Activated CD8-positive, alpha-beta memory T cell treated with anti-CD3 and anti-CD28 coated beads, Interleukin-2, amount 50 U/mL, for 4 hours (primary cell): ENCODE measurements around the gene ACOX1.
A peak's percentile ranks its signal among the peaks of the same experiment; 100 is the strongest.

Experiments
- DNase-seq: peaks from one replicate; pipeline ENCODE4 v3.0.0-alpha.2; 2020

ACOX1 gene

DNA sequence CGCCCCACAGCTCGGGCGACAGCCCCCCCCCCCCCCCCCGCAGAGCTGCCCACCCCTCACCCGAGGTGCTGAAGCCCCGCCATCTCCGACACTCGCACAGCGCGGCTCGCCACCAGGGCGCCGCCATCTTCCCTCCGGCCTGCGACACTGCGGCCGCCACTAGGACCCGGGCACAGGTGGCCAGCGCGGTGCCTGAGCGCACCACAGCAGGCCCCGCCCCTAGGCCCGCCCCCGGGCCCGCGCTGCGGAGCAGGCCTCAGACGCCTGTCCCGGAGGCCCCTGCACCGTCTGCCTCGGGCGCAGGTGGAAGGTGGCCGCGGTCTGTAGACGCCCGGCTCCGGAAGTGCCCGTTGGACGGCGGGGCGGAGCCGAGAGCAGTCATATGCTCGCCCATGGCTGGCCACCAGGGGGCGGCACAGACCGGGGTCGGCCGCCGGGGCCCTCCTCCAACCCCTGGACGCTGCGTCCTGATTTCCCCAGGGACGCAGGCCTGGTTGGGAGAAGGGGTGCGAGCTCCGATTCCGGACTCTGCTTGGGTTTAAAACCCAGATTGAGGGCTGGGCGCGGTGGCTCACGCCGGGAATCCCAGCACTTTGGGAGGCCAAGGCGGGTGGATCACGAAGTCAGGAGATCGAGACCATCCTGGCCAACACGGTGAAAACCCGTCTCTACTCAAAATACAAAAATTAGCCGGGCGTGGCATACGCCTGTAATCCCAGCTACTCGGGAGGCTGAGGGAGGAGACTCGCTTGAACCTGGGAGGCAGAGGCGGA, 74.0 kb downstream of the ACOX1 start, which contains the start of gene MRPL38:
Gene MRPL38, minus strand, starts transcription at position 136 of the 773 bp plus-strand sequence. Its CDS starts 9 bp downstream, at position 127.
- peak; percentile 89 for DNase-seq

DNA sequence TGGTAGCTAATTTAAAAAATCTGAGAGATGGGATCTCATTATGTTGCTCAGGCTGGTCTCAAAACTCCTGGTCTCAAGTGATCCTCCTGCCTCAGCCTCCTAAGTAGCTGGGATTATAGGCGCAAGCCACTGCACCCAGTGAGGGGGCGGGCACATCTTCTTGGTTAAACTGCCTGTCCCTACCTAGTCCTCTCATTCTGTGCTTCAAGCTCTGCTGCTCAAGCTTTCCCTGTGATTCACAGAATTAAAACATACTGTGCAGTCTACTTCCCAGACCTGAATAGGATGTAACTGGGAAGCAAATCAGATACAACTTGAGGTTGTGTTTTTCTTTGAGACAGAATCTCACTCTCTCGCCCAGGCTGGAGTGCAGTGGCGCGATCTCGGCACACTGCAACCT, 76.6 kb downstream of the ACOX1 start:
- no peak for DNase-seq

DNA sequence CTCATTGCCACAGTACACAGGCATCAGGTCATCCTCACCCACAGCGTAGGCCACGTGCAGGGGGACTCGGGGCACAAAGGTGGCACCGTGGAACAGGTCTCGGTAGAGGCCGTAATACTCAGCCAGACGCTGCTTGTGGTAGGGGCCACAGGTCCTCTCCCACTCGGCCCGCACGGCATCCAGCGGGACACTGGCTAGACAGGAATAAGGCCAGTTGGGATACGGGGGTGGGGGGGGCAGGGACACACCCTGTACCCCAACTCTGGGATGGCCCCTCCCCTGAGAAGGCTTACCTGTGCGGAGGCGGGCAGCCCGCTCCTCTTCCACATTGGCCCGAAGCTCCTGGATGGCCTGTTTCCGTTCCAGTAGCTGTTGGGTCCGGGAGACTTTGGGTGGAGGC, 77.2 kb downstream of the ACOX1 start:
- DNase-seq: no peak

DNA sequence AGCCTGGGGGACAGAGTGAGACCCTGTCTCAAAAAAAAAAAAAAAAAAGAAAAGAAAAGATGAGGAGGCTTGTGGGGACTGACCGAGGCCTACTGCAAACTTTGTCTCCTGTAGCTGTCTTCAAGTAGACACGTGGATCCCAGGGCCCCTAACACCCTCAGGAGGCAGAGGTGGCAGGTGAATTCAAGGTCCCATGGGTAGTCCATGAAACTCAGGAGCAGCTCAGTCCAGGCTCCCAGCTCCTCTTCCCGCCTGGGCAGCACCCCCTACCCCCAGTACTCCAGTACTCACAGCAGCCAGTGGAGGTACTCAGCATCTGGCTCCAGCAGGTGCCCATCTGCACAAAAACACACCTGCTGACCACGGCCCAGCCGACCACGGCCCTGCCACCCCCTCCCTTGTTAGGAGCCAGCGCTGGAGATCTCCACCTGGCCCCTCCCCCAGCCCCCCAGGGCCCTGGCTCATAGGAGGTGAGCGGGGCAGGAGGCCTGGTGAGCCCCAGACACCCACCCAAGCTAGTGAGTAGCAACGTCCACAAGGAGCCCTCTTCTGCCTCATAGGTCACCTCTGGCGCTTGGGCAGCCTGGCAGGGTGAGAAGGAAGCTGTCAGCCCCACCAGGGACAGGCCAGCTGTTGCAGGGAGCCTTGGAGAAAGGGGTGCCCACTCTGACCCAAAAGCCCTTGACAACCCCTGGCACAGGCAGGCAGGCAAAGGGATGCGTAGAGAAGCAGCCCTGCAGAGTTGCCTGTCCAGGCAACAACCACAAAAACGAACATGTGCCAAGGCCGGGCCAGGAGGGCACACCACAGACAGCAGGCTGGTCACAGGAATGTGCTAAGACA, 78.1 kb downstream of the ACOX1 start:
- DNase-seq: no peak

DNA sequence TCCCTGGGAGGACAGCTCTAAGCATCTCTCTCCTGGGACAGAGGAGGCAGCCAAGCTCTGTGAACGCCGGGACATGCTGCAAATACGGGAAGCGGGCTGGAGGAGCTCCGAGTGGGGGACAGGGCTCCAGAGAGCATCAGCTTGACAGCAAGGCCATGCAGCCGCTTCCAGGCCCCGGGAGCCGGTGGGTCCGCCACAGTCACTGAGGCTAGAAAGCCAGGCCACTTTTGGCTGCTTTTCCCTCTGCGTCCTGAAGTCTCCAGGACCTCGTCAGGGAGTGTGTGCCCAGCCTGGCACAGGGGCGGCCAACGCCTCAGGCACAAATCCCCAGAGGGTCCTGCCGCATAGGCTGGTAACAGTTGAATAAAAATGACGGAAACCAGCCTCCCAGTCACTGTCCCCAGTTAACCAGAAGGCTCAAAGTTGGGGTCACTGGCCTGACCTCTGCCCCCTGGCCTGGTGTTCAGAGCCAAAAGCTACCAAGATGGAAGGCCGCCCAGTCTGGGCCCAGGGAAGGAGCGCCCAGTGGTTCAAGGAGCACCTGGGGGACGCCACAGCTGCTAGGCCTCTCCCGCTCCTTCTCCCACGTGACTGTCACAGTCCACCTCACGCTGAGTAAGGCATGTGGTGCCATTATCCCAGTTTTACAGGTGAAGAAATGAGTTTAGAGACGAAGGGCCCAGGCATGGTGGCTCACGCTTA, 79.0 kb downstream of the ACOX1 start:
- no peak for DNase-seq

DNA sequence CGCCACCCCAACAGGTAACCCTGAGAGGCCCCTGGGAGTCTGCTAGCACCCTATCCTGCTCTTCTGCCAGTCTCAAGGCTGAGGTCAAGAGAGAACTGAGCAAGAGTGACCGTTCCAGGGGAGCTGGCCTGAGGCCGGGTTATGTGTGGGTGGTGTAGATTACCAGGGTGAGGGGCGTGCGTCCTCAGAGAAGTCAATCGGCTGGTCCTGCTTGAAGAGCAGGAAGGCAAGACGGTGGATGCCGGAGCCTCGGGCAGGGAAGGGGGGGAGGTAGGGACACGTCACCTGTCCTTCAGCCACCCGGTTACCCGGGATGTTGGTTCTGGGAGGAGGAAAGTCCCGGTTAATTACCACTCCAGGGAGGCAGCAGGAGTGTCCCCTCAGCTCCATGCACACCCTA, 79.6 kb downstream of the ACOX1 start:
- no peak for DNase-seq

DNA sequence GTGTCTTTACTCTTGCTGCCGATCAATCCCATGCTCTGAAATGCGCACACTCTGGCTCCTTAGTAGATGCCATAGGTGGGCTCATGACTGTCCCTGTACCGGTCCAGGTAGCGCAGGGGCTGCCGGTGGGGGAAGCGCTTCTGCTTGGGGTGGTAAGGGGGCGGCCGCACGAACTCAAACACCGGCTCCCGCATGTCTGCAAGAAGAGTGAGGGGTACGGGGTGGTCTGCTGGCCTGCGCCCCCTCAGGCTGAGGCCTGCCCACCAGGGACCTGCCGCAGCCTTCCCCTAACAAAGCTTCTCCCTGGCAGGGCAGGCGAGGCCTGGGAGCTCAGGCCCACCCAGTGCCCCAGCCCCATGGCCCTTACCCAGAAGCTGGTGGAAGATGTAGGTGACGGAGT, 80.2 kb downstream of the ACOX1 start:
- no peak for DNase-seq

DNA sequence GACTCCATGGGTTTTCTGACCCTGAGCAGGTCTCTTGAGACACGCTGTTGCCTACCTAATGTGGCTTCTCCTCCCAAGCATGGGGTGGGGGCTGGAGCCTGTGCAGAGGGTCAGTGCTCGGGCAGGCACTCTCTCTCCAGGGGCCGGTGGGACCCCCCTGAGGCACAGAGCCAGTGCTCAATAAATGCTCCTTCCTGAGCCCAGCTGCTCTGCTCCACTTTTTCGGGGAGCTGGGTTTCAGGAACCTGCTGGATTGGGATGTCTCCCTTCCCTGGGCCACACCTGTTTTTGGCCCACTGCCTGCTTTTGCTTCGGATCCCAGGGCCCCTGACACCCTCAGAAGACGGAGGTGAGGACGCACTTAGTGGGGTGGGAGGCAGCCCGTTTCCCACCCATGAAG, 80.9 kb downstream of the ACOX1 start:
- DNase-seq: no peak

DNA sequence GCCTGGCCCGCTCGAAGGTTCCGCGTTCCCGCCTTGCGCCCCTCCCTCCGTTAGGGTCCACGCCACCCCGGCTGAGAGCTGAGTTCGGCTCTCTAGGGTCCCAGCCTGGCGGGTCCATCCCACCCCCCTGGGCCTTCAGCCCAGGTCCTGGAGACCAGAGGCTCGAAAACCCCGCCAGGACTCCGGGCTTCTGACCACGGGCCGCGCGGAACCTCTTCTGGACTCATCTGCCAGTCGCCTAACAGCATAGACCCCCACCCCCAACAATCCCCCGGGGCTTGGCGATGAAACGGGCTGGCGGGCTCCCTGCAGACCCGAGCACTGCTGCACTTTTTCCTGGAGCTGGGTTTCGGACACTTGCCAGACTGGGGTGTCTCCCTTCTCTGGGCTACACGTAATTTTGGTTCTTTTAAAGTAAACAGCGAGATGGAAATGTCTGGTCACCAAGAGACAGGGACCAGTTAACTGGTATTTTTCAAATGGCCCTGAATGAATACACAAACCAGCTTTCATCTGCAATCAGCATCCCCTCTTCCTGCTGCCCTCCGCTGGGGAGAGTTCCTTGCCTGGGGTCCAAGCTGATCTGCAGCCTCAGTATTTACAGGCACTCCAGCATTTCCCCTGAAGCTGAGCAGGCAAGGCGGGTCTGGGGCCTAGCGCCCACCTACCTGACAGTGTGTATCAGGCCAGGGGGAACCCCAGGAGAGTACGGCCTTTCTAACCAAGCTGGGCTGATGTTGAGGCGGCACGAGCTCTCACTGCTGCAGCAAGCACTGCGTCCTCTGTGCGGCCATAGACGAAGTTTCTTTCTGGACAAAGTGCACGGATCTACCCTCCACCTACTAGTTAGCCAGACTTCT, 81.6 kb downstream of the ACOX1 start:
- DNase-seq: no peak

DNA sequence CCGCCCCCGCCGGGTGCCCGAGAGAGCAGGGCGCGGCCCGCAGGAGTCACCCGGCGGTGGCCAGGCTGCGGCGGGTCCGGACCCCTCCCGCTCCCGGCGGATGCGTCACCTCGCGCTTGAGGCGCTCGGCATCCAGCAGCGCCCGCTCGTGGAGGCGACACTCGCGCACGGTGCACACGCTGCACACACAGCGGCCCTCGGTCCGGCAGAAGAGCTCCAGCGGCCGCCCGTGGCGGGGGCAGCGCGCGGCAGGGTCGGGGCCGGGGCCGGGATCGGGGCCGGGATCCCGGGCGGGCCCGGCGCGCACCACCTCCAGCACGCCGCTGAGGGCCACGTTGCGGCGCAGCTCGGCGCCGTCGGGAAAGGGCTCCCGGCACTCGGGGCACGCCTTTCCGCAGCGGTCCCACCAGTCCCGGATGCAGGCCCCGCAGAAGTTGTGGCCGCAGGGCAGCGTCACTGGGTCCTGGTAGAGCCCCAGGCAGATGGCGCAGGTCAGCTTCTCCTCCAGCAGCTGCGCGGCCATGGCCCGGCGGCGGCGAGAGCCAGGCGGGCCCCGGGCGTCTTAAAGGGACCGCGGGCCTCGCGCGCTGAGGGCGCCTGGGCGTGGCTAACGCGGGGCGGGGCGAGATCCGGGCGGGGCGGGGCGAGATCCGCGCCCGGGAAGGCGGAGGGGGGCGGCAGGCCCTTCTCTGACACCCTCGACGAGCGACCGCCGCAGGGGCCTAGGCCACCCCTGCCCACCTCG, 82.4 kb downstream of the ACOX1 start, which contains the start of gene TRIM65:
Gene TRIM65, minus strand, starts transcription at position 537 of the 745 bp plus-strand sequence. Its CDS starts 14 bp downstream, at position 523.
- peak; percentile 80 for DNase-seq

DNA sequence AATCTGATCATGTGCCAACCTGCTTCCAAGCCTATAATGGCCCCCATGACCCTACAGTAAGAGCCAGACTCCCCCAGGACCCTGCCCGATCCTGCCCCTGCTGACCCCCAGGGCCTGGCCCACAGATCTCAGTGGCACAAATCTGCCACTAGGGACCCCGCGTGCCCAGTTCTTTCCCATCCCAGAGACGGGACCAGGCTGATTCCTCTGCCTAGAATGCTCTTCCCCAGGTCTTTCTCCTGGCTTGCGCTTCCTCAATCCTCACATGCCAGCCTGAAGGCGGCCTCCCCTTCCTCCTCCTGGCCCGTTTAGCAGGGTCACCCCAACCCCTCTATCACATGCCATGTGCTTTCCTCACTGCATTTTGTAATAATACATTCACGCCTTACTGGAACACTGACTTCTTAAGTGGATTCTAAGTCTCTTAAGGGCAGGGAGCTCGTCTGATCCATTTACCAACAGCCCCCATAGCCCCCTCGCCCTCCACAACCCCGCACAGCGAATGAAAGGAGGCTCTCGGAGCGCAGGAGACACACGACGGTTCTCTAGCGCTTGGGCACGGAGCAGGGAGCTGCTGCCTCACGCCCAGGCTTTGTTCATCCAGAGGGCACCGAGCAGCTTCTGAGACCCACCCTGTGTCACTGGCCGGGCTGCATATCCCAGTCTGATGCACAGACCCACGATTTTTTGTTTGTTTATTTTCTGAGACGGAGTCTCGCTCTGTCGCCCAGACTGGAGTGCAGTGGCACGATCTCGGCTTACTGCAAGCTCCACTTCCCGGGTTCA, 83.4 kb downstream of the ACOX1 start:
- no peak for DNase-seq

DNA sequence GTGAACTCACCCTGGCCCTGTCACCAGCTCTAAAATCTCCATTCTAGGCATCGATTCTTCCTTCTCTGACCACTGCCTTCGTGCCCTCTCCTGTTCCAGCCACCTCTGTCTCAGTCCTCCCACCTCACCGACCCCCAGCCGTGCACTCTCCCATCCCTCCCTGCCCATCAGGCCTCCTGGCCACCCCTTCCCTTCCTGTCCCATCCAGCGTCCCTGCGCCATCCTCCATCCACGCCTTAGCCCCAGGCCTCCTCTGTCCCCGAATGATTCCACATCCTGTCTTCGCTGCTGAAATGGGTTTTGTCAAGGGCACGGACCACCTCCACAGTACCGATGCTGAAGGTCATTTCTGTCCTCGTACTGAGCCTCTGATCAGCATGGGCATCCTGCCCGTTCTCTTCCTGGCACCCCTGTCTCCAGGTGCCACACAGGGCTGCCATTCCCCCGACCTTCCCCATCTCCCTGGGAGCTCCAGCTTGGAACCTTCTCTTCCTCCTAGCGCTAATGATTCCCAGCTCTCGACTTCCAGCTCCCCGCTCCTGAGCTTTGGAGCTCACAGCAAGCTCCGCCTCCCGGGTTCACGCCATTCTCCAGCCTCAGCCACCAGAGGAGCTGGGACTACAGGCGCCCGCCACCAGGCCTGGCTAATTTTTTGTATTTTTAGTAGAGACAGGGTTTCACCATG, 84.8 kb downstream of the ACOX1 start:
- DNase-seq: no peak

DNA sequence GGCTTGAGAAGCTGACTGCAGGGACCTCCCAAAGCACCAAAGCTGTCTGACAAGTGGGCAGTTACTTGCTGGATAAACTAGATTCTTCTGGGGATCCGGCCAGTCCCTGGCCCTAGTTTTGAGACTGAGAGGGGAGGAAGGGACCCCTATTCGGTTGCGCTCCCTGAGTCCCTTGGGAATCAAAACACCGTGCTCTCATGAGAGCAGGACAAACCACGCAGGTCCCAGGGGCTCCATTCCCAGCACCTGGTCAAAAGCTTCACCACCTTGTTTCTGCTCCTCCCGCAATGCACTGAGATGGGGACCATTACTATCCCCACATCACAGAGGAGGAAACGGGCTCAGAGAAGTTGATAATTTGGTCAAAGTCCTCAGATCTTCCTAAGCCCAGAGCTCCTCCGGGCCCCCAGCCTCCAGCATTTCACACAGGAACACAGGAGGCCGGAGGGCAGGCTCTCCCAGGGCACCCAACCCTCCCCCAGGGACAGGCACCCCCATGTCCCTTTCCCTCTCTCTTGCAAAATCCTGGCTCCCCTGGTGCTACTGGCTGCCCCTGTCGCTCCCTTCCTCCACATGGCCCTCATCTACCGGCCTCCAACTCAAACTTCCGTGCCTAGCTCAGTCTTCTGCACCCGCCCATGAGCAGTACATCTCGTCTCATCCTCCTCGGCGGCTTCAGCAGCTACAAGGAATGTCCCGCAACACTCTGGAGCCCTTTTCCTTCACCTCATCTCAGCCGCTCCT, 85.5 kb downstream of the ACOX1 start:
- DNase-seq: no peak

DNA sequence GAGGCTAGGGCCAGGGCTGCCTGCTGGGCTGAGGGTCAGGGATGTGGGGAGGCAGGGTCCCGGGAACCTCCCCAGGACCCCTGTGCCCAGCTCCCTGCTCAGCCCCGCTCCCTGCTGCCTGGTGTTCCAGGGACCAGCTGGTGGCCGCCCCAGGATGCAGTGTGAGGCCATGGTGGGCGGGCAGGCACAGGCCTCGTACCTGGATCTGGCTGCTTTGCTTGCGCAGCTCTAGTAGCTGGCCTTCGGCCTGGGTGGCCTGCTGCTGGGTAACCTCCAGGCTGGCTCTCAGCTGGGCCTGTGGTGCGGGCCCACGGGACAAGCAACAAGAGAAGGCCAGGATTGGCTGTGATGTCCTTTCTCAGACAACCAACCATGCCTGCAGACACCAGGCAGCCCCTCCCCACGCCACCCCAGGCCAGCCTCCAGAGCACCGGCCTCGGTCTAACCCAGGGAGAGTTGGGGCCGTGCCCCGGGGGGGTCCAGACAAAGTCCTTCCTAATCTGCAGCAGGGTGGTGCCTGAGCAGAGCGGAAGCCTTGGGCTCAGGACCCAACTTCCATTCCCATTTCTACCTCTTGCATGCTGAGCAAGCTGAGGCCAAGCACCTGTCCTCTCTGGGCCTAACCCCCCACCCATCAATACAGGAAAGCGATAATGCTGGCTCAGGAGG, 86.3 kb downstream of the ACOX1 start:
- DNase-seq: no peak

DNA sequence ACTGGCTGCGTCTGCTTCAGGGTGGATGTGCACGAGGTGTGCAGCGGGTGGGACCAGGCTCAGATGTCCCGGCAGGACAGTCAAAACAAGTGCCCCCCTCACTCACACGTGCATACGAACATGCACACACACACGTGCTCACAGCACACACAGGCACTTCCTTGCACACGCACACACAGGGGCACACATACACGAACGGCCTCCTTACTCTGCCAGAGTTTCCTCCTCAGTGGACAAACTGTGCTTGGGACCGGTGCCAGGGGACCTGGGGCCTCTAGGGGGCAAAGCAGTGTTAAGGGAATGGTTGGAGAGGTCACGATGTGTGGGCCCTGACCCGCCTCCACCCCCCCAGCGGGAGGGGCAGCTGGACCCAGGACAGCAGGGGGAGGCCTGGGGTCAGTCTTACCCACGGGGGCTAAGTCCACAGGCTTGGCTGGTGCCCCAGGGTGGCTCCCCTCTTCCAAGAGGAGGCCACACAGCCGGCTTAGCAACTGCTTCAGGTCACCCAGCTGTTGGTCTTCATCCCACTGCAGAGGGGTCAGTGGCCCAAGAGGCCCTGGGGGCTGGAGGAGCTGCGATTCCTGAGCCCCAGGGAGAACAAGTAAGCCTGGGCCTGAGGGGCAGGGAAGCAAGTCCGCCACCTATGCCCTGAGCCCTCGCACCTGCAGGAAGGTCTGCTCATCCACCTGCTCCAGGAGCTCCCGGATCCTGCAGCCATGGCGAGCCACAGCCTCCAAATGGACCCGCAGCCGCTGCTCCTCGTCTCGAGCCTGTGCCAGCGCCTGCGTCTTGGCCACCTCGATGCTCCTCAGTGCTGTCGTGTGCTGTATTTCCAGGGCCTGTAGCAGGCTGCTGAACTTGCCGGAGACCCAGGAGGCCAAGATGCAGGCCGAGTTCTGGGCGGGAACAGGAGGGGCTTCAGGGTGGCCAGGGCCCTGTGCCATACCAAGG, 87.1 kb downstream of the ACOX1 start:
- no peak for DNase-seq
